IPS-NIHi7 (cell line): ENCODE results near the gene IL18BP.
A peak's percentile ranks its signal among the peaks of the same experiment; 100 is the strongest.

Experiments
- DNase-seq: peaks from one replicate; pipeline ENCODE4 v3.0.0; 2012; ENCODE audit warnings: mixed read lengths; ENCODE audit errors: extremely low spot score

IL18BP gene

DNA sequence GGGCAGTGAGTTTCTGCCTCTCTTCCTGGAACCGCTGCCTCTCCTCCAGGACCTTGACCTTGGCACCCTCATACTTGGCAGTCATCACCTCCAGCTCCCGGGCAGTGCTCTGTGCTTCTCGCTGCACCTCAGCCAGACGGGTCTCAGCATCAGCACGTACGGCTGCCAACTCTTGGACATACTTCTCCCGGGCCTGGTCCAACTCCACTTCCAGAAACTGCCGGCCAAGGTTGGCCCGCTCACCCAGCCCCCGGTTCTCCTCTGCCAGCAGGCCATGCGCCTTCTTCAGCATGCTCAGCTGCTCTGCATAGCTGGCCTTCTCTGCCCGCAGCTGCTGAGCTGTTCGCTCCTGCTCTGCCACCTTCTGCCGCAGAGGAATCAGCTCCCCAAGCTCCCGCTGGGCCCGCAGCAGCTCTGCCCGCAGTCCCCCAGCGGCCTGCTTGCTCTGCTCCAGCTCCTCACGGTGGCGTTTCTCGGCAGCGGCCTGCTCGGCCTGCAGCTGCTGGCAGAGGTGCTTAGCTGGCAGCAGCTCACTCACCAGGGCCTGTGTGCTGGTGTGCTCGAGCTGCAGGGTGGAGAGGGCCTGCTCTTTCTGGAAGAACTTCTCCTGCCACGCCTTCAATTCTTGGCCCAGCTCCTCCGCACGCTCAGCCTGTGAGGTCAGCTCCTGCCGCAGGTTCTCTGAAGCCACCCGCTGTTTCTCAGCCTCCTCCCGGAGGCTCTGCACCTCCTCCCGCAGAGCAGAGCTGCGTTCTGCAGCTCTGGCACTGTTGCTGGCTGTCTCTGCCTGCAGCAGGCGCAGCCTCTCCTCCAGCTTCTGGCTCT lies 14.4 kb downstream of the IL18BP start:
- DNase-seq = no peak

DNA sequence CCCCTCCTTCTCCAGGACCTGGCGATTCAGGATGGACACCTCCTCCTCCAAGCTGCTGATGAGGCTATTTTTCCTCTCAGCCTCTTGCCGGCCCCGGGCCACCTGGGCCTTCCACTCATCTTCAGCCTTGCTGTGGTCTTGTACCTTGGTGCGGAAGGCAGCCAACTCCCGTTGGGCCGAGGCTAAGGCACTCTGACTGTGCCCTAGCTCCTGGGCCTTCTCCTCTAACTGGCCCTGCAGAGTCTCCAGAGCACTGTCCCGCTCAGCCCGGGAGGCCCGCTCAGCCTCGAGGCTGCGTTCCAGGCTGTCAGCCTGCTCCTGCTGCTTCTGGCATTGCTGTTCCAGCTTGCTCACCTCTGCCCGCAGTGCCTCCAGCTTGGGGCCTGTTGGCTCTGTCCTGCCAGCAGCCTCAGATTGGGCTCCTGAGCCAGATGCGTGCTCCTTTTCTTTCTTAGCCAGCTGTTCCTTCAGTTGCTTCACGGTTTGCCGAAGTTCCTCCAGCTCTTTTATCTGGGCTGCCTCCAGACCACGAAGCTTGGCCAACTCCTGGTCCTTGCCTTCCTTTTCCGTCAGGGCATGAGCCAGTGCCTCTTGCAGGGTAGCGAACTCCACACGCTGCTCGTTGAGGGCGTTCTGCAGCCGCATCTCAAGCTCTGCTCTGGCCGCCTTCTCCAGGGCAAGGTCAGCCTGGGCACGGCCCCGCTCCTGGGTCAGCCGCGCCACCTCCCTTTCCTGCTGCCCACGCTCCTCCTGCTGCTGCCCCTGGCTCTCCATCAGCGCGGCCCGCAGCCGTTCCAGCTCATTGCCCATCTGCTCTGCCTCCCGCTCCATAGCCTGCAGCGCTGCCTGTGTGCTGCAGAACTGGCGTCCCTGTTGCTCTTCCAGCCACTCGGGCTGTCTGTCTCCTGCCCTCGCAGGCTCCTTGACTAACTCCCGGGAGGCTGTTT lies 15.3 kb downstream of the IL18BP start:
- DNase-seq = no peak

DNA sequence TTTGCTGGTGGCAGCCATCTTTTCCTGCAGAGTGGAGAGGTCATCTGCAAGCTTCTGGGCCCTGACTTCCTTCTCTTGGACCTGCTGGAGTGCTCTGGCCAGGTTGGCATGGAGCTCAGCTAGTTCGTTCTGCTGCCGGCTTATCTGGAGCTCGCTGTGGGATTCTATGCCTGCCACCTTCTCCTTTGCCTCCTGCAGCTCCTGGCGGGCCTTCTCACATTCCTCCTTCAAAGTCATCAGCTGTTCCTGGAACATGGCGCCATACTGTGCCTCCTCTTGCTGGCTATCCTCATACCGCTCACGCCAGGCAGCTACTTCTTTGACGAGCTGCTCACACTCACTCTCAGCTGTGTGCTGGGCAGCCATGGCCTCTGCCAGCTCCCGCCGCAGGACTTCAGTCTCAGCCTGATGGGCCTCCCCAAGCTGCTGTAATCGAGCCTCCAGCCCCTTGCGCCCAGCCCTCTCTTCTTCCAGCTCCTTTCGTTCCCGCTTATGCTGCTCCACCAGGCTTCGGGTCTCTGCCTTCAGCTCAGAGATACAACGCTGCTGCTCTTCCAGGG lies 16.1 kb downstream of the IL18BP start:
- DNase-seq = no peak

DNA sequence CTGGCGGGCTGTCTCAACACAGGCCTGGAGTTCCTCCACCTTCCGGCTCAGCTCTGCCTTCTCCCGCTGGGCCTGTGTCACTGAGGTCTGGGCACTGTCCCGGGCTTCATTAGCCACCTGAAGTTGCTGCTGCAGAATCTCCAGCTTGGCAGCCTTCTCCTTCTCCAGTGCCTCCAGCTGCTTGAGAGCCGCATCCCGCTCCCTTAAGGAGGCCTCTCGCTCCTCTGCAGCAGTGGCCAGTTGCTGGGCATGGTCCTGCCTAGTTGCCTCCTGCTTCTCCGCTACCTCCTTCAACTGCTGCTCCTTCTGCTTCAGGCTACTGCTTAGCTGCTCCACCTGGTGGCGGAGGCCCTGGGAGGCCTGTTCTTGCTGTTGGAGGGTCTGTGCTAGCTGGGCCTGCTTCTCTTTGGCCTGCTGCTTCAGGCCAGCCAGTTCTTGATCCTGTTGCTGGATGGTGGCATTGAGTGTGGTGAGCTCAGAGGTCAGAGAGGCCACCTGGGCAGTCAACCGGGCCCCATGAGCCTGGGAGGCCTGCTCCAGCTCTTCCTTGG lies 16.9 kb downstream of the IL18BP start:
- DNase-seq = peak; percentile 59

DNA sequence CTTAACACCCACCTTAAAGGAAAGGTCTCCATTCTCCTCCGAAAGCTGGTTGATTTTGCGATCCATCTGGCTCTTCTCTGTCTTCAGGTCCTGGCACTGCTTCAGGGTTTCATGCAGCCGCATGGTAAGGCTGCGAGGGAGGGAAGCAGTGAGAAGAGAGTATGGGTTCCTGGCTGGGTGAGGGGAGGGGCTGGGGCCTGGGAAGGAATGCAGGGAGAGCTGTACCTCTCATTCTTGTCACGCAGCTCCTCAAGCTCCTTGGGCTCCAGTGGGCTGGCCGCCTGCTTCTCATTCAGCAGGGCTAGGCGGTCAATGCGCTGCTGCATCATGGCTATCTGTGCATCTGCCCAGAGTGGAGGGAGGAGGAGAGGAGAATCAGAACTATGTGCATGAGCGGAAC lies 19.5 kb downstream of the IL18BP start:
- DNase-seq = no peak

DNA sequence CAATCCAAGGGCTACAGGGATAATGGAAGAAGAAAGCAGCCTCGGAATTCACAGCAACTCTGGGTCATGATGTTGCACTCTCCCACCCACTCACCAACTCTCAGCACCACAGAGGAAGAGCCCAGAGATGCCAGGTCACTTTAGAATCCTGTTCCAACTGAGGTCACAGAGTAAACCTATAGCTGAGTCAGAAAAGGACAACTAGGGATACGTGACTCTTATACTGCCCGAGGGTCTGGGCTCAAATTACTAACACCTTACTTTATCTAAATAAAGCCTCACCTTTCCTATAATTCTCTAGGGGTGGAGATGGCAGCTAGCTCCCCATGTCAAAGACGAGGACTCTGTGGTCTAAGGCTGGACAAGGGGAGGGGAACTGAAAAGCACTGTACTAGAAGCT lies 24.6 kb downstream of the IL18BP start:
- DNase-seq = no peak

DNA sequence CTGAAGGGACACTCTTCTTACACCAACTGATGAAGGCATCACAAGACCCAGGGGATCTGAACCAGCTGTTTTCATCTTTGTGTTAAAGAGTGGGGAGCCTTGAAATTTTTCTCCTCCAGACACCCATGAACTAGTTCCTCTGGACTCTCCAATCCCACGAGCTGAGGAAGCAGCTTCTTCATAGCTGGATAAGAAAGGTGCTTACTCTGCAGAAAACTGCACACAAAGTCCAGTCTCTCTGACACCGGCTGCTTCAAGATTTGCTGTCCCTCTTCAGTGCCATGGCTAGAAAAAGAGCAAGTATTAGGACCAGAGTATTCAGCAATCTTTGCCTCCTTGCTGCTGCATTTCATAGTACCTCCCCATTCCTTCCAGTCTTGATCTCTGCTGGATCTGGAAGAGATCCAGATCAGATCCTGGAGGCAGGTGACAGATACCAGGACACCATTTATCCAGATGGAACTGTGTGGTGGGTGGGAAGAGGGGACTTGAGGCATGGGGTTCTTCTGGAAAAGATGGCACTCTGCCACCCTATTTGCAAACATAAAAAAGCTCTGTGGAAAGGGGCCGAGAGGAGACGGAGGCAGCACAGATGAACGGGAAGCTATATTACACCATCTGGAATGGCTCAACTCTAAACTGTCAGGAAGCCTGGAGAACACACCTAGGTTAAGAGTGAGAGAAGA lies 25.5 kb downstream of the IL18BP start:
- no peak for DNase-seq

DNA sequence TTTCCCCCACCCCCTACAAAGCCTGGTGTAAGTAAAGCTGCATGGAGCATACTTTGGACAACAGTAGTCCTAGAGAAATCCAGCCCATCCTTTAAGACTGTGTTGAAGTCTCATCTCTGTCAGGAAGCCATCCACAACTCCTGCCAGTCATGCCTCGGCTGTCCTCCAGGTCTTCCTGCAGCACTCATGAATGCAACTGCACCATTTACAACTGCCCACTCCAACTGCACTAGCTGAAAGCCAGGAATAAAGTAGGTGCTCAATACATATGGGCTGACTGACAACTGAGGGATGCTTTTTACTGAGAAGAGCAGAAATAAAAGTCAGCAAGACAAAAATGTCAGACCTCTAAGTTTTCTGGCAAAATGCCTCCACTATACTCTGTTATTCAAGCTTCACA lies 27.4 kb downstream of the IL18BP start:
- DNase-seq = no peak

DNA sequence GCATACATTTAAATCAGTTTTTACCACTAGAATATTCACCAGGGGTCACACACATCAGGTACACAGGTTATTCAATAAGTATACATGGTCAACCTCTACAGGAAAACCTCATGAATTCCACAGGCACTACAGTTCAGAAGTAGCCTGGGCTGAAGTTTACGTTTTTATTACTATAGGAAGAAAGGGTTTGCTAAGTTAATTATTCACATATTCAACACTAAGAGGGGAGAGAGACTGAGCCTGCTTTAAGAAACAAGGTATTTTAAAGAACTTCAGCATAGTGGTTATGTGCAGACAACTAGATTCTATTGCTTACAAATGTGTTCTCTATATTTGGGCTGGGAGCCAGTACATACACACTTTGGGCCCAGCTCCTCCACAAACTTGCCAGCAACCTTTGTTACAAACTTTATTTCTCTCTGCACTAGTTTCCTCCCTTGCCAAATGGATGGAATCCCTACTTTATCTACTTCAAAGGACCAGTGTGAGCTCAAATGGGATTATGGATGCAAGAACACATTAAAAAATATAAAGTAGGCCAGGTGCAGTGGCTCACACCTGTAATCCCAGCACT lies 31.9 kb downstream of the IL18BP start:
- no peak for DNase-seq

DNA sequence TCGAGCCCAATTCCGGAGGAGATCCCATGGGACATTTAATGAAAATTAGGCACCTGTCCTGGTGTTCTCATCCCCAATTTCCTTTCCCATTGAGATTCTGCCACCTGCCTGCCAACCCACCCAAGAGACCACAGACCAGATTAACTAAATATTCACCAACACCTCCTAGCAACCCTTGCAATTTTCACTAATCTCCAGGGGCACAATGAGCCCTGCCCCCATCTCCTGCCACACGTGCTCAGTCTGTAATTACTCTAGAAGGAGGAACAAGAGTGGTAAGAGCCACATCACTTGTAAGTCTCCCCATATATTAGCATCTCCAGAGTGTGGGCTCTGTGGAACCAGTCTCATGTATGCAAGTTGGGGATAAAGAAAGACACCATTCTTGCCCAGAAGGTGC lies 38.0 kb downstream of the IL18BP start:
- DNase-seq = no peak

DNA sequence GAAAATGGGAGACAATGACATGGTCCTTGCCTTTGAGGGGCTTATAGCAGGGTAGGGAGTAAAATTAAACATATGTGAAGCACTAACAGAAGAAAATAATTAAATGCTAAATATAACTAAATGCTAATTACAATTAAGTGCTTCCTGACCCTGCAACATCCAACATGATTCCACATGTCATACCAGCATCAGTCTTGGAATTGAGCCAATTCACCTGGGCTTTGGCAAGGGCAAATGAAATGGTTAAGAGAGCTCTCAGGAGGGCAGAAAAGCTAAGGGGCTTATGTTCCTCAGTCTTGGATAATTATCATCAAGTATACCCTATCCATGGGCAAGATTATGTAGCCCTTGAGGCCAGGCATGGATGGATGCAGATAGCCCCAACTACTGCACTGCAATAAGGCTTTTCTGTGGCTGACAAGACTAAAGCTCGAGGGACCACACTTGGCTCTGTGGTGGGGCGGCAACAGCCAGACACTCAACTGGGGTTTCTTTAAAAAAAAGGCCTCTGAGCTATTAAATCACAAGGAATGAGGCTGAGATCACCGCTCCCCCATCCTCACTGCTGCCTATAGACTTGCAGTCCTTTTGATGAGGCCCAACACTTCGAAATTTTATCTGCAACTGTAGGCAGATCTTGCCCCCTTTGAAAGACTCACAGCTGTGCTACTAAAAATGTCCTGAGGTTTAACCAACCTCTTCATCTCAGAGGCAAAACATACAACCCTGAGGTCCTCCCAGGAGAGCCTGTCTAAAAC lies 39.0 kb downstream of the IL18BP start:
- DNase-seq = no peak

DNA sequence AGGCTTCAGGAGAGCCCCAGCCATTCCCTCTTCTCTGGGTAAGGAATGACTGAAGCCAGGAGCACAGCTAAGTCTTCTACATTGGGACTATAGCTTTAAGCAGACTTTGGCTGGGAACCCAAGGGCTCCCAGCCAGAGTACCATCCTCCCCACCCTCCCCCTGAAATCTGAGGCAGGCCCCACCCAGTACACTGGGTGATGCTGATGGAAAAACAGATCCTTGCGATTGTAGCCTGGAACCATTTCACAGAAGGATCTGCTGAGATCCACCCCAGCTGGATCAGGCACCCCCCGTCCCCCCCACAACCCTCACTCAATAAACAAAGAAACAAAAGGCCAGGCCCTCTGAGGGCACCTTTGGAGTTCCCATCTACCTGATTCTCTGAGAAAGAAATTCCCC lies 39.8 kb downstream of the IL18BP start:
- no peak for DNase-seq

DNA sequence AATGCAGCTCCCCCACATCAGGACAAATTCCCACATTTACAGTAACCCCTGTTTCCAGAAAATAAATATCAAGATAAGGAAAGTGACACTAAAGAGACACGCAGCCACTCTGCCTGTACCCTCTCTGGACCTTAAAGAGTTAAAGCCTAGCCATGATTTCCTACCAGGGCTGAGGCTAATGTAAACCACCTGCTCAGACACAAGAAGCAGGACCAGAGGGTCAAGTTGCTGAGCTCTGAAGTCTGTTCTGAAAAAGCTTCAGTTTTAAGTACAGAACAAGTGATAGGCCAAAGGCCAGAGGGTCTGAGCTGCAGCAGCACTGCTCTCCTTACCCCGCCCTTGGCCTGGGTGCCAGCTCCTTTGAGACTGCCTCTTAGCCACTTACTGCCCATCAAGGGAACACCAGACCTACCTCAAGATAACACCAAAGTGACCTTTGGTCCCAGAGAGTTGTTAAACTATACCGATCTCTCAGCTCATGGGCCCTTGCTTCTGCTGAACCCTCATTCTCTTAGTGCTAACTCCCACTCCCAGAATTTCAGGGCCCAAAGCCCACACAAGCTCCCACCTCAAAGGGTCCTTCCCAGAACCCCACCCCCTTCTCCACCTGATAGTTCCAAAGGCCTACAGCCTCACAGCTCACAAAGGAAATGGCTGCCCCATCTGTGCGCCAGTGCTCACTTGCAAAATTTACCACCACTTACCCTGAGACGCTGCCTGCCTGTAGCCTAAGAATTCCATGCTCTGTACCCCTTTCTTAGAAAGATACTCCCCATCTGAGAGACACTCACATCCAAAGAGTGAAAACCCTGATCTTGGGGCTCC lies 40.5 kb downstream of the IL18BP start:
- no peak for DNase-seq

DNA sequence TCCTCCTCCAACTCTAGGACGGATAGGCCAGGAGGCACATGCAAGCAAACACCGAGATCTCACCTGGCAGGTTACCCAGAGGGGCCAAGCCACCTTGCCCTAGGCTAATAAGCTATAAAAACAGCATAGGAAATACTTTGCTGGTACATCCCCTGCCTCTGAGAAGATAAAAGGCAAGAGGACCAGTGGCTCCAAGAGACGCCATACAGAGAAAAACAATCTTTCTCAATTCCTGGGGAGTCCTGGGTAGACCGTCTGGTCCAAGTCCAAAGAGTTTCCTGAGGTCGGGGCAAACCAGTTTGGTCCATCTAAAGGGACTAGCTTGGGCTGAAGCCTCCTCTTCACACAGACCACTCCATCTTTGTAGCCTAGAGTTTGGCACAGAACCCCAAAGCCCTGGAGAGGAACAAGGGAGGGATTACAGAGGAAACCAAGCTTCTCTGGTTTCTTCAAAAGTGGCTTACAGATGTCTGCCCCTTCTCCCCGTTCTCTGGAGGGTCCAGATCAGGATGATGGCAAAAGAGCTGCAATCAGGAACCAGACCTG lies 41.2 kb downstream of the IL18BP start:
- no peak for DNase-seq

DNA sequence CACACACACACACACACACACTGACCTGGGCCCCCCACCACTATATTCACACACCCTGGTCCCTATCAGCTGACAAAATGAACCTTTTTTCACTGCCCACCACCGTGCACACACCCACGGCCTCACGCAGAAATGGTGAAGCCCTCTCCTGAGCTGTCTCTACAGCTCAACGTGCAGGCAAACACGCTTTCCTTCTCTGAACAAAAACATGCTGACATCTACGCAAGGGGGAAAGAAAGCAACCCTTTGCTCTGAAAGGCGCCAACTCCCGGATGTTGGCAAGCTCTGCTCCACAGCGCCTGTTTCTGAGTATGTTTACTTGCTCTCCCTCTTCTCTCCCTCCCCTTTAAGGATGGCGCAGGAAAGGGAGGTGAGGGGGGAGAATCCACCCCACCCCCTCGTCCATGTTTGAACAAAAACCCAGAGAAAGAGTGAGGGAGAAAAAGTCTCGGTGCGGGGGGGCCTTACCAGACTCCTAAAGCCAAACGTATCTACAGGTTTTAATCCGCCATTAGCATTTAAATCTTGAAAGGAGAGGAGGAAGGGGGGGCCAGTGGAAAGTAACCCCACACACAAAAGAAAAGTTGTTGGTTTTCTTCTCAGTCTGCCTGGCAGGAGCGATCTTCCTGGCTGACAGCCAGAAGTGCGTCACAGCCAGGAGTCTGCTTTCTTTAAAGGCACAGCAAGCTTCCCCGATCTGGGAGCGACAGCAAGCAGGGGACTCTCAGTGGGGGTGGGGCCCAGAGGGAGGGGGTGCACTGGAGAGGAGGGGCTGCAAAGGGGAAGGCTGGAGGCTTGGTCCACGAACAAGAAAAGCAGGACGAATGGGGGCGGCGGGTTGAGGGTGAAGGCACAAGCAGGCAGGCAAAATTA lies 42.0 kb downstream of the IL18BP start:
- DNase-seq = peak; percentile 84

DNA sequence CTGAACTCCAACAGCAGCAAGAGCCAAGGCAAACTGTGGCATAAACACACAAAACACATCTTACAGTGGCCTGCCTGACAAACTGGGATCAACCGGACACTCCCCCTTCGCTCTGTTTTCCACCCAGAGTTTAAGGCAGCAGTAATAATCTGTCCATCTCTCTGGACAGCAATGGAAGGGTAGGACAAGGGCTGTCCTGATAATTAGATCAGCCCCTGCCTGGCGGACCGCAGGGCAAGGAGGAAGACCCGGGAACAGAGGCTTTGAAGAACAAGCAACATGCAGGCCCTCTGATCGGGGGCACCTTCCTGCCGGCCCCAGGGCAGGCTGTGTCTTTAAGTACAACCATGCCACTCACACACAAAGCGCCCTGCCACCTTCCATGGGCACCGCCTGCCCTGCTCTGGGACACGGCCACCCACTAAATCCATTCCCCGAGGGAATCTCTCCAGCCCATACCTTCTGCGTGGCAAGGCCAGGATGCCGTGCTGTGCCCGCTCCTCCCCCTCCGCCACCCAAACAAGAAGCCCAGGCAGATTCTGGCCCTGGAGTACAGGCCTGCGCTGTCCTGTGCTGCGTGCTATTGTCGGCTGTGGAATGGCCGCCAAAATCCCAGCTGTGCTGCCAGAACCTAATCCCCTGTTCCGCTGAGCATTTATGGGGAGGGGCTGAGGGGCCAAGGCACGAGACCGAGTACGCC lies 42.8 kb downstream of the IL18BP start:
- peak; percentile 42 for DNase-seq

DNA sequence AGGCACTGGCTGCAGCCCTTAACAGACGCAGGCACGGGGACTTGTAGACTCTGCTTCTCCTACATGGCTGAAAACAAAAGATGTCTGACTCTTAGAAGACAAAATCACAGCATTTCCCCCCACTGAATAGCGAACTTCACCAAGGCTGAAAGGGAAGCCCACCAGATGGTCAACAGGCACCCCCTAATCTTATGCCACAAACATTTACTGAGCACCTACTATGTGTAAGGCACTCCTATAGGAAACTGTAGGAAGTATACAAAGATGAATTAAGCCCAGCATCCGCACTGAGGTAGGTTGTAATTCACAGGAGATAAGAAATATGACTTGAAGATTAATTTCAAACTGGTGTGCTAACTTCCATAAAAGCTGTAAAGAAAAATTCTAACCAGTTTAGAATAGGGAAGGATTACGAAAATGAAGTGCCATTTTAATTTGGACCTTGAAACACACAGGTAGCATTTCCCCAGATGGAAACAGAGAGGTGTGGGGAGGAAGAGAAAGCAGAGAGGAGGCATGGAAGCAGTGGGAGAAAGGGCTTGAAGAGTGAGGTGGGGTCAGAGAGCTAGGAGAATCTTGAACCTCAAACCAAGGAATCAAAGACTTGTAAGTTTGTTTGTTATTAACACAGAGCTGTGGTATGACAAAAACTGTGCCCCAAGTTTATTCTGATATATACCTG lies 43.5 kb downstream of the IL18BP start:
- DNase-seq = no peak
